BJ (cell line): ENCODE results near the gene CNTNAP3. TPM values are rescaled to one million over a fixed set of nuclear protein-coding genes. Genes with fewer than 3 reads are reported as not detected.
"Not testable (repeated sequence)": the region's sequence is repeated elsewhere in the genome, so short reads cannot be mapped to it uniquely, and the experiment has no call there.

Experiments
- CTCF ChIA-PET: fragments of 350-600 bp; formaldehyde crosslinking; extraction: SDS; loops from one replicate; lab custom pipeline; 2021; ENCODE audit warnings: antibody characterized with exemption, inconsistent platforms; lab: Yijun Ruan, JAX
- POLR2A ChIA-PET: fragments of 300-600 bp; sonication (Branson Sonifier 250); formaldehyde crosslinking; extraction: SDS; loops from one replicate; lab custom pipeline; 2021; ENCODE audit warnings: antibody characterized with exemption; lab: Charles Lee
- DNase-seq: peaks from one replicate; pipeline ENCODE4 v3.0.0-alpha.2; 2011; ENCODE audit warnings: low read depth
- H3K27me3 ChIP-seq: 2 replicates; pipeline ENCODE4 v1.6.0; 2011; ENCODE audit warnings: low read length; ENCODE audit not compliant: control insufficient read depth, insufficient read depth
- H3K36me3 ChIP-seq: 2 replicates; pipeline ENCODE4 v1.5.1; 2011; ENCODE audit warnings: low read length; ENCODE audit not compliant: control insufficient read depth, insufficient read depth
- H3K4me3 ChIP-seq: 2 replicates; pipeline ENCODE4 v1.5.1; 2011; ENCODE audit warnings: low read depth, mild to moderate bottlenecking, control low read depth, low read length
- polyA plus RNA-seq: library from polyadenylated mRNA; depleted of rRNA; stranded (reverse); fragments of >200 nt; gene quantifications from 2 replicates; pipeline ENCODE4 v1.2.3, GENCODE V29; 2011

CNTNAP3 gene
- polyA plus RNA-seq, 1 experiment = 0.27 TPM

DNA sequence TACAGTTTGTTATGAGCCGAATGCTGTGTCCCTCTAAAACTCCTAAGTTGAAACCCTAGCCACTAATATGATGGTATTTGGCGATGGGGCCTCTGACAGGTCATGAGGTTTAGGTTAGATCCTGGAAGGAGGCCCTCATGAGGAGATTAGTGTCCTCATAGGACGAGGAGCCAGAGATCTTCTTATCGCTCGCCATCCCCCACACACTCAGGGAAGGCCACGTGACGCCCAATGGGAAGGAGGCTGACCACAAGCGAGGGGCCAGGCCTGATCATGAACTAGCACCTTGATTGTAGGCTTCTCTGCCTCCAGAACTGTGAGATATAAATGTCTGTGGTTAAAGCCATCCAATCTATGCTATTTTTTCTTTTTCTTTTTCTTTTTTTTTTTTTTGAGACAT lies 233.5 kb downstream of the CNTNAP3 start:
- DNase-seq, H3K4me3 ChIP-seq, CTCF ChIA-PET, H3K27me3 ChIP-seq, H3K36me3 ChIP-seq, POLR2A ChIA-PET: not testable (repeated sequence)

DNA sequence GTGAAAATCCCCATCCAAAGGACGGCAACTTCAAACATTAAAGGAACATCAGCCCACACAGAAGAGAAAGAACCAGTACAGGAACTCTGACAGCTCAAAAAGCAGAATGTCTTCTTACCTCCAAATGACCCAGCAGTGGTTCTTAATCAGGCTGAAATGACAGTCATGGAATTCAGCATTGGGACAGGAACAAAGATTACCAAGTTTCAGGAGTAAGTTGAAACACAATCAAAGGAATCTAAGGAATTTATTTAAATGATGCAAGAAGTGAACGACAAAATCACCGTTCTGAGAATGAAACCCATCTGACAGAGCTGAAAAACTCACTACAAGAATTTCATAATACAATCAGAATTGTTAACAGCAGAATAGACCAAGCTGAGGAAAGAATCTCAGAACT lies 241.1 kb downstream of the CNTNAP3 start:
- POLR2A ChIA-PET, H3K4me3 ChIP-seq, CTCF ChIA-PET, DNase-seq, H3K27me3 ChIP-seq, H3K36me3 ChIP-seq: not testable (repeated sequence)

DNA sequence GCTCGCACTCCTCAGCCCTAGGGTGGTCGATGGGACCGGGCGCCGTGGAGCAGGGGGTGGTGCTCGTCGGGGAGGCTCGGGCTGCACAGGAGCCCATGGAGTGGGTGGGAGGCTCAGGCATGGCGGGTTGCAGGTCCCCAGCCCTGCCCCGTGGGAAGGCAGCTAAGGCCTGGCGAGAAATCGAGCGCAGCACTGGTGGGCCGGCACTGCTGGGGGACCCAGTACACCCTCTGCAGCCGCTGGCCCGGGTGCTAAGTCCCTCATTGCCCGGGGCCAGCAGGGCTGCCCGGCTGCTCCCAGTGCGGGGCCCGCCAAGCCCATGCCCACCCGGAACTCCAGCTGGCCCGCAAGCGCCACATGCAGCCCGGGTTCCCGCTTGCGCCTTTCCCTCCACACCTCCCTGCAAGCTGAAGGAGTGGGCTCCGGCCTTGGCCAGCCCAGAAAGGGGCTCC lies 245.6 kb downstream of the CNTNAP3 start:
- DNase-seq, H3K4me3 ChIP-seq, H3K27me3 ChIP-seq, POLR2A ChIA-PET, CTCF ChIA-PET, H3K36me3 ChIP-seq: not testable (repeated sequence)

DNA sequence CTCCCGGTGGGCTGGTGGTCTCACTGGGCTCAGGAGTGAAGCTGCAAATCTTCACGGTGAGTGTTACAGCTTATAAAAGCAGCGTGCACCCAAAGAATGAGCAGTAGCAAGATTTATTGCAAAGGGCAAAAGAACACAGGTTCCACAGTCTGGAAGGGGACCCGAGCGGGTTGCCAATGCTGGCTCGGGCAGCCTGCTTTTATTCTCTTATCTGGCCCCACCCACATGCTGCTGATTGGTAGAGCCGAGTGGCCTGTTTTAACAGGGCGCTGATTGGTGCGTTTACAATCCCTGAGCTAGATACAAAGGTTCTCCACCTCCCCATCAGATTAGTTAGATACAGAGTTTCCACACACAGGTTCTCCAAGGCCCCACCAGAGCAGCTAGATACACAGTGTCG lies 246.2 kb downstream of the CNTNAP3 start:
- DNase-seq, H3K27me3 ChIP-seq, CTCF ChIA-PET, H3K36me3 ChIP-seq, H3K4me3 ChIP-seq, POLR2A ChIA-PET: not testable (repeated sequence)

DNA sequence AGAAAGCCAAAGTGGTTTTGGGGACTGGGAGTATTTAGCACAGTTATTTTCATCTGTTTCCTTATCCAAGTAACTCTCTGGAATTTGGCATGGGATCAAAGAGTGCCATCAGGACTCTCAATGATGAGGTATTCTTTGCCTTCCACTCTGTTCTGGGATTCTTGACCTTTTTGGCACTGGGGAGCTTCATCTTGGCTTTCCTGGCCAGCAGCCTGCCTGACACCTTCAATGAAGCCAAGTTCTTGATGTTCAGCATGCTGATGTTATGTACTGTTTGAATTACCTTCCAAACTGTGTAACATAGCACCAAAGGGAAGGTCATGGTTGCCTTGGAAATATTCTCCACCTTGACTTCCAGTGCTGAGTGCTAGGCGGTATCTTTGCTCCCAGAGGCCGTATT lies 248.8 kb downstream of the CNTNAP3 start:
- H3K4me3 ChIP-seq, H3K27me3 ChIP-seq, DNase-seq, CTCF ChIA-PET, H3K36me3 ChIP-seq, POLR2A ChIA-PET: not testable (repeated sequence)

DNA sequence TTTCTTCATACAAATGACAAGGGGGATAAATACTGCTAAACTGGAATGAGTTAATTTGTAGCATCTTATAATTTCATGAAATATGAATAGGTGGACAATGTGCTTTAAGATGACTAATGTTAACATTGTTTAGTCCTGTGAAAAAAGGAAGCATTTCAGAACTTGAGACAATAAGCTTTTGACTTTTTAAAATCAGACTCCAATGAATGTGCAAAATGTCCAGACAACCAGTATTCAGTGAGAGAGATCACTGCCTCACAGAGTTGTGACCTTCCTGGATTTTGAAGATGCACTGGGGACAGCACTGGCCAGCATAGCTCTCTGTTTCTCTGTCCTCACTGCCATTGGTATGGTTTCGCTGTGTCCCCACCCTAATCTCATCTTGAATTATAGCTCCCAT lies 249.7 kb downstream of the CNTNAP3 start:
- H3K4me3 ChIP-seq, POLR2A ChIA-PET, CTCF ChIA-PET, DNase-seq, H3K36me3 ChIP-seq, H3K27me3 ChIP-seq: not testable (repeated sequence)

DNA sequence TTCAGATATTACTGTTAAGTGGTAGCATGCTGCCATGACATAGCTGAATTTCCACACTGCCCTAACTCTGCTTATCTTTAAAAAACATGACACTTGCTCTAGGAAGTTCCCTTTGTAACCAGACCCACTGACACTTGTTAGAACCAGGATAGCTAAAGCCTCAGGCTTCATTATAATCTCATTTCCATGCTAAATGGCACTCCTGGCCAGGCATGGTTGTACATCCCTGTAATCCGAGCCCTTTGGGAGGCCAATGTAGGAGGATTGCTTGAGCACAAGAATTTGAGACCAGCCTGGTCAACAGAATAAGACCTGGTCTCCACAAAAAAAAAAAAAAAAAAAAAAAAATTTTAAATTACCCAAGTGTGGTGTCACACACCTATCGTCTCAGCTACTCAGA lies 254.1 kb downstream of the CNTNAP3 start:
- POLR2A ChIA-PET, DNase-seq, H3K27me3 ChIP-seq, CTCF ChIA-PET, H3K4me3 ChIP-seq, H3K36me3 ChIP-seq: not testable (repeated sequence)

DNA sequence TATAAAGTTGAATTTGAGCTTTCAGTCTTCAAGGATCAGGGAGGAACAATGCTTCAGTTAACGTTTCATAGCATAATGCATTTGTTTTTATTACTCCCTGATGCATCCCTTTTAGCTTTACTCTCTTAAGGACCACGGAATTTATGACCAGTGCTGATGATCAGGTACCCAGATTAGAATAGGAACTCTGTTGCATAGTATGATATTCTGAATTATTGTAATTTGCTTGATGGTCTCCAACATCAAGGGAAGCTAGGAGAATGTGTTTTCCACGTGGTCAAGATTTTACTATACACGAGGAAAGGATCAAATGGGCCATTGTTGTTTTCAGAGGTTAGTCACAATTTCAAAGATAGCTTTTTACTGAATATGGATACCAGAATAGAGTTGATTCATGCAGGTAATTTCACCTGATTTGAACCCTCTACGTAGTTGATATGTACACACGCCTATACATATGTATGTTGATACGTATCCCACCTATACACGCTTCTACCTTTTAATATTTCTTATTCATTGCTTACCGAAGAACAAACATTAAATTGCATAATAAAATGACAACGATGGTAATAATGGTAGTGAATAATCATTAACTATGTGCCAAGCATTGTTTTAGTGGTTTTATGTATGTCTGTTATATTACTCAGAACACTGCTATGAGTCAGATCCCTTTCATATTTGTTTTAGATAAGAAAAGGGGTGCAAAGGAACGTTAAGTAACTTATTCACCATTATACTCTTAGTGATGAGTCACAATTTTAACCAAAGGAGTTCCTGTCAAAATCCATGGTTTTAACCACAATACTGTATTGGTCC lies 257.6 kb downstream of the CNTNAP3 start:
- H3K36me3 ChIP-seq, H3K27me3 ChIP-seq, H3K4me3 ChIP-seq, POLR2A ChIA-PET, DNase-seq: not testable (repeated sequence)
- CTCF ChIA-PET = interaction anchor here (0.6 kb wide), 1 partner anchor 14 kb away, joined by 3 read pairs; no protein-coding TSS in a partner anchor

DNA sequence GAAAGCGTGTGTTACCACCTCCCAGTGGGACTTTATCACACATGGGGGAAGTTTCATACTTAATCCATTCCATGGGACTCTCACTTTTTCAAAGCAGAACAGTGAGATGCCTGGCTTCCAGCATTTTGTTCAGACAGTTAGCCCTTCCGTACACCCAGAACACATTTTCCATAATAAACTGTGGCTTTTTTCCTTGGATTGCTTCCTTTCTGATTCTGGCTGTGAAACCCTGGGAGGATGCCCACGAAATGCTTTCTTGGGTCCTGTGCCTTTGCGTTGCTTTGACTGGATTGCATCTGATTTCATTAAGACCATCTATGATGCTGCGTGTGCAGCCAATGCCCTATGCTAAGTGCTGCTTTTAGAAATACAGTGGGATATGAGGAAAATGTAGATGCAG lies 259.1 kb downstream of the CNTNAP3 start:
- H3K4me3 ChIP-seq, CTCF ChIA-PET, POLR2A ChIA-PET, DNase-seq, H3K36me3 ChIP-seq, H3K27me3 ChIP-seq: not testable (repeated sequence)

DNA sequence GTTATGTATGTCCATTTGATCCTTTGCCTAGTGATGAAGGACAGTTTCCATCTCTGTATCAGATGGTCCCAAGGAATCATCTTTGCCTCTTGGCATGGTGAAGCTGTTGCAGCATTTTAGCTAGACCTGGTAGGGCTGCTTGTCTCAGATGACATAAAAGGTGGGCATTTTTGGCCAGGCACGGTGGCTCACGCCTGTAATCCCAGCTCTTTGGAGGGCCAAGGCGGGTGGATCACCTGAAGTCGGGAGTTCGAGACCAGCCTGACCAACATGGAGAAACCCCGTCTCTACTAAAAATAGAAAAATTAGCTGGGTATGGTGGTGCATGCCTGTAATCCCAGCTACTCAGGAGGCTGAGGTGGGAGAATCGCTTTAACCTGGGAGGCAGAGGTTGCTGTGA lies 259.8 kb downstream of the CNTNAP3 start:
- H3K4me3 ChIP-seq, DNase-seq, H3K27me3 ChIP-seq, POLR2A ChIA-PET, H3K36me3 ChIP-seq, CTCF ChIA-PET: not testable (repeated sequence)

DNA sequence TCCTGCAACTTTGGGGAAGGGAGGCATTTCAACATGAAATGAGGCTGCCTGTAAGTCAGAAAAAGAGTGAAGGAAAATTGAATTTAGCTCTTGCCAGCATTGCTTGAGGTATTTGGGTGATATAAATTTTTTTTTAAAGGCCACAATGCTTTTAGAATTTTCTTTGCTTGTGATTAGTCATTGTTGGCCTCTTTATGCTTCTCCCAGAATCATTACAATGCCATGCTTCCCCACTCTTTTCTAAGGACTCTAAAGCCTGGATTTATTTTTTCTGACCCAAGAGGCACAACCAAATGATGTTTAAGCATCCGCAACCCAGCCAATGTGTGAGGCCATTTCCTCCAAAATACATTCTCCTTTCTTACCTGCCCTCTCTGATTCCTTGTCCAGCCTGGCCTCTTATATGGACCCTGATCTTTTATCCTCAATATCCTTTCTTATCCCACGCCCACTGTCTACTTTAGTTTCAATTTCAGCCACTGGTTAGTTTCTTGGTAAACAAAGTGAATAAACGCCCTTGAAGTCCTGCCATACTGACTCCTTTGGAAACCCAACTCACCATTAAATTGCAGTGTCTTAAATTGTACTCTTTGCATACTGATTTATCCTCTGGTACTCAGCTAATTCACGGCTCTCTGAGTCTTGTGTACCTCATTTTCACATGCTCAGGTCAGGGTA lies 261.9 kb downstream of the CNTNAP3 start:
- CTCF ChIA-PET, DNase-seq: not testable (repeated sequence)

More for the DNA sequence above, 261.9 kb downstream of the CNTNAP3 start:
- H3K27me3 ChIP-seq, POLR2A ChIA-PET, H3K36me3 ChIP-seq, H3K4me3 ChIP-seq: not testable (repeated sequence)
